Measurements from ENCODE around the gene HSP90AB1. TPM values are rescaled to one million over a fixed set of nuclear protein-coding genes. Genes with fewer than 3 reads are reported as not detected.
A peak's percentile ranks its signal among the peaks of the same experiment; 100 is the strongest.

Gene HSP90AB1
- total RNA-seq, 4 donors from 2014 or later = 433 to 696 (median 601) TPM

DNA sequence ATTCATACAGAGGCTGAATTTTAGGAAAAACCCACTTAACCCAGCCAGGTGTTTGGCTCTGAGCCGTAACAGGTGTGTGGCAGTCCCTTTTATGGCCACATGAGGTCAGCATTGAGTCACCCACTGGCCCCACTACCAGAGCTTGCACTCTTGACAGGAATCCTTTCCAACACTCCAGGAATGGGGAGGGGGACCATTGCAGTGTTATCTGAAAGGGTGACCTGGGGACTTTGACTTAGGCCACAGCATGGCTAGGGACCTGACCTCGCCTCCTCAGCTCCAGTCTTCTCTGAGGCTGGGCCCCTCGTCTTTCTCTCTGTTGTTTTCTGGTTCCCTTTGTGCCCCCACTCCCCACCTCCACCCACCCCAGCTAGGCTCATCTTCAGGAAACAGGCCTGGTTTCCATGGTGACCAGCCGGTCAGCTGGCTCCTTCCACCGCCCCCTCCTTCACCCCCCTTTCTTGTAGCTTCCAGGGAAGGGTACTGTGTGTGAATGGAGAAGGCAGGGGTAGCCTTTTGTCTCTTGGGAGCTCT, 21.3 kb downstream of the HSP90AB1 start:
- DNase-seq = no peak
- intact Hi-C loops (cut with DNase I) = loop anchor here (5.0 kb wide), 1 partner anchor 69 kb away; no protein-coding TSS in a partner anchor
- WGBS, 2 donors = 0 to 31% methylated on average over 3 to 5 of the region's 5 CpGs

DNA sequence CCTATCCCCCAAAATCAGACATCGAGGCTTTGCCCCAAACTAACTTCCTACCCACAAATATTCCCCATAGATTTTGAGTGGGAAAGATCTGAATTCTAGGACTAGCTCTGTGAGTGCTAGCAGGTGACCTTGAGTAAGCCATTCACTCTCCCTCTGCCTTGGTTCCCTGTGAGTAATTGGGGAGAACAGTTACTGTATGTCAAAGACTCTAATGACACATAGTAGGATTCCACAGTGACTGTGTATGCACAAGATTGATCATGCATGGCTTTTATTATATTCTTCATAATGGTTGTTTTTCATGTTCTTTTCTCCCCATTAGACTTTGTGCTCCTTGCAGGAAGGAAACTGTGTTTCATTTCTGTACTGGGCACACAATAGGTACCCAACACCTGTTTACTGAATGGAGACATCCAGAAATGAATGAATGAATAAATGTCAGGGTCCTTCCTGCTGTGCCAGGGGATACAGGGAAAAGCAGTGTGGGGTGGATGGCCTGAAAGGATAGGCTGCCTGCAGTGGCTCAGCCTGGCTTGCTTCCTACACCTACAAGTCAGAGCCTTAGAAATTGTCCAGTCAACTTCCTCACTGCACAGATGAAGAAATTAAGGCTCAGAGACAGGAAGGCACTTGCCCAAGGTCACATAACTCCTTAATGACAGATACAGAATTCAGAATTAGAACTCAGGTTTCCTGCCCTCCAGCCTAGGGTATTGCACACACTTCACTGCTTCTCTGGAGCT, 22.4 kb downstream of the HSP90AB1 start:
- no peaks in the 10 kb centered on the region for H3K36me3 ChIP-seq
- intact Hi-C loops (cut with DNase I) = loop anchor here (5.0 kb wide), 1 partner anchor 68 kb away; no protein-coding TSS in a partner anchor
- TF ChIP-seq, protein P1, sequence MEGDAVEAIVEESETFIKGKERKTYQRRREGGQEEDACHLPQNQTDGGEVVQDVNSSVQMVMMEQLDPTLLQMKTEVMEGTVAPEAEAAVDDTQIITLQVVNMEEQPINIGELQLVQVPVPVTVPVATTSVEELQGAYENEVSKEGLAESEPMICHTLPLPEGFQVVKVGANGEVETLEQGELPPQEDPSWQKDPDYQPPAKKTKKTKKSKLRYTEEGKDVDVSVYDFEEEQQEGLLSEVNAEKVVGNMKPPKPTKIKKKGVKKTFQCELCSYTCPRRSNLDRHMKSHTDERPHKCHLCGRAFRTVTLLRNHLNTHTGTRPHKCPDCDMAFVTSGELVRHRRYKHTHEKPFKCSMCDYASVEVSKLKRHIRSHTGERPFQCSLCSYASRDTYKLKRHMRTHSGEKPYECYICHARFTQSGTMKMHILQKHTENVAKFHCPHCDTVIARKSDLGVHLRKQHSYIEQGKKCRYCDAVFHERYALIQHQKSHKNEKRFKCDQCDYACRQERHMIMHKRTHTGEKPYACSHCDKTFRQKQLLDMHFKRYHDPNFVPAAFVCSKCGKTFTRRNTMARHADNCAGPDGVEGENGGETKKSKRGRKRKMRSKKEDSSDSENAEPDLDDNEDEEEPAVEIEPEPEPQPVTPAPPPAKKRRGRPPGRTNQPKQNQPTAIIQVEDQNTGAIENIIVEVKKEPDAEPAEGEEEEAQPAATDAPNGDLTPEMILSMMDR (IDR thresholded peaks at IDR 0.05) = no peak
- no peak for TF ChIP-seq POLR2A (IDR thresholded peaks at IDR 0.05)
- H3K4me3 ChIP-seq = no peak overlapping the region
- H3K9me3 ChIP-seq = no peaks in the 10 kb centered on the region
- DNase-seq = no peak
- H3K4me1 ChIP-seq = peaks cover 6 to 29% (median 18%) of the 10 kb centered on the region in 3 donors
- H3K27ac ChIP-seq = no peak overlapping the region
- H3K27me3 ChIP-seq = peaks cover 0 to 64% (median 10%) of the 10 kb centered on the region in 4 donors
- WGBS, 2 donors = 60 to 86% methylated on average over 1 of the region's 1 CpG

More for the DNA sequence above, 21.3 kb downstream of the HSP90AB1 start:
- Histone ChIP-seq H3K4me3 (no peak overlapping the region), H3K36me3 (no peaks in the 10 kb centered on the region), H3K4me1 (peaks cover 17 to 41% (median 30%) of the 10 kb centered on the region in 3 donors), H3K9me3 (no peaks in the 10 kb centered on the region), H3K27ac (no peak overlapping the region), H3K27me3 (peaks cover 0 to 52% (median 9%) of the 10 kb centered on the region in 4 donors)
- TF ChIP-seq POLR2A (IDR thresholded peaks at IDR 0.05) = no peak
- TF ChIP-seq, protein P1 (IDR thresholded peaks at IDR 0.05) = peak; percentile 86 to 93 (median 90)

DNA sequence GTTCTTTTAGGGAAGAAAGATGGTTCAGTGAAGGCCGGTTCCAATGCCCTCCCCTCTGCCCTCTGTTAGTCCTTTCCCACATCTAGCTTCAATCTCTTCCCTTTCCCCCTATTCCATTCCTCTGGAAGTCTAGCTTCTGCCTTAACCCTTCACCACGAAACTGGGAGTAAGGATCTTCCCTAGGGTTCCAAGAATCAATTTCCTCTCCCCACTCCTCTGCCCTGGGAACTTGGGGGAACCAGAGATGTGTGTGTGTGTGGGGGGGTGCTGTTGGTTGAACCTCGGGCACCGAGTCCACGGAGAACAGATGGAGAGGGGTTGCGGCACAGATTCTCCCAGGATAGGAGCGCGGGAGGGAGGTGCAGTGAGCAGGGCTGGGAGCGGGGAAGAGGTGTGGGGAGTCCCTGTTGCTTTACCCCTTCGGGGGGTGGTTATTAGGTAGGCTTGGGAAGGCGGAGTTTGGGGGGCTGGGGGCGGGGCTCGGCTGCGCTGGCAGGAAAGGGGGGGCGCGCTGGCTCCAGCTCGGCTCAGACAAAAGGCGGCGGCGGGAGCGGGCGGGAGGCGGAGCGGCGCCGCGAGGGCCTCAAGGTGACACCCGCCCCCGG, 23.1 kb downstream of the HSP90AB1 start, which contains the start of gene TMEM151B:
TSS of gene TMEM151B (plus strand) at position 530 of the 605 bp plus-strand sequence. CDS start 293 bp downstream, outside the sequence.
- TF ChIP-seq POLR2A (IDR thresholded peaks at IDR 0.05) = no peak
- TF ChIP-seq, protein P1 (IDR thresholded peaks at IDR 0.05) = no peak
- 20 to 71% methylated on average over 2 to 6 of the region's 29 CpGs for WGBS, 2 donors
- no peak for DNase-seq
- H3K4me1 ChIP-seq = peaks cover 0 to 23% (median 11%) of the 10 kb centered on the region in 3 donors
- H3K9me3 ChIP-seq = no peaks in the 10 kb centered on the region
- H3K27me3 ChIP-seq = peaks cover 0 to 71% (median 10%) of the 10 kb centered on the region in 4 donors
- H3K36me3 ChIP-seq = no peaks in the 10 kb centered on the region
- H3K27ac ChIP-seq = no peak within 1 kb of the TSS
- intact Hi-C loops (cut with DNase I) = loop anchor here (5.0 kb wide), 1 partner anchor 67 kb away; no protein-coding TSS in a partner anchor
- H3K4me3 ChIP-seq = peak within 1 kb of the TSS in 3 of 4 donors; percentile 26 to 68 (median 50)

DNA sequence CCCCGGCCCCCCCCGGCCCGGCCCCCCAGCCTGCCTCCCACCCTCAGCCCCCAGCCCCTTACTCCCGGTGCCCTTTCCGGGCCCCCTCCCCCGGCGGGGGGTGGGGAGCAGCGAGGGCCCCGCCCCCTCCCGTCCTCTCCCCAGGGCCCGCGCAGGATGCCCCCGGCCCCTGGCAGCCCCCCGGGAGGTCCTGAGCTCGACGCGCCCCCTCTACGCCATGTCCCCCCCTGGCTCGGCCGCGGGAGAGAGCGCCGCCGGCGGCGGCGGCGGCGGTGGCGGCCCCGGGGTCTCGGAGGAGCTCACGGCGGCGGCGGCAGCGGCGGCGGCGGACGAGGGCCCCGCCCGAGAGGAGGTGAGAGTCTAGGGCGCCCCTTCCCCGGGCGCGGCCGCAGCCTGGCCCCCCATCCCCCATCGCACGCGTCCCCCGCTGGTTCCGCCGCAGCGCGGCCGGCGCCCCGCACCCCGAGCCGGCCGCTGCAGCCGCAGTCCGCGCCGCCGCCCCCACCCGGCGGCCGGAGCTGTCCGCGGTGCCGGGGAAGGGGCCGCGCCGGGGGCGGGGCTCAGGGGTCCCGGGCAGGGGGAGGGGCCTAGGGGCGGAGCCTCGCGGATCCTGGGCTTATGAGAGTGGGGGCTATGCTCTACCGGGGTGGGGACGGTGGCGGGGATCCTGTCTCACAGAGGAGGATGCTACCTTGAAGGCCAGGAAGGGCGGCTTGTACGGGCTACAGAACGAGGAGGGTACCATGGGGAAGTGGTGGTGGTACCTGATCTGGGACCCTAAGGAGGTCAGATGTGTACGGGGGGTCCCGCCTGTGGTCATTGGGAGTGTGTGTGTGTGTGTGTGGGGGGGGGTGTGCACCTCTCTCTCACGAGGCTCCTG, 23.9 kb downstream of the HSP90AB1 start:
- DNase-seq = no peak
- Histone ChIP-seq H3K9me3 (no peaks in the 10 kb centered on the region), H3K4me3 (peak overlapping the region in 3 of 4 donors; percentile 26 to 68 (median 50)), H3K27ac (no peak overlapping the region), H3K4me1 (peaks cover 3 to 21% (median 13%) of the 10 kb centered on the region in 3 donors), H3K36me3 (no peaks in the 10 kb centered on the region), H3K27me3 (peaks cover 0 to 78% (median 10%) of the 10 kb centered on the region in 4 donors)
- TF ChIP-seq POLR2A (IDR thresholded peaks at IDR 0.05) = no peak
- TF ChIP-seq, protein P1 (IDR thresholded peaks at IDR 0.05) = no peak
- WGBS, 2 donors = 0 to 13% methylated on average over 1 to 4 of the region's 90 CpGs
- intact Hi-C loops (cut with DNase I) = no loop called here
